Ascending aorta (tissue), 2 donors: ENCODE results near the gene ACO2. TPM values are rescaled to one million over a fixed set of nuclear protein-coding genes. Genes with fewer than 3 reads are reported as not detected.

Source experiments
- DNase-seq, 2 donors: peaks; one replicate each; pipeline ENCODE4 v3.0.0-alpha.2; 2019; ENCODE audit warnings: low spot score in 2 of 2
- H3K27ac ChIP-seq, 2 donors: fragments of 200-600 bp; sonication (generic); one replicate each; pipeline ENCODE4 v1.5.1; 2016 to 2017; ENCODE audit warnings: mild to moderate bottlenecking in 1 of 2
- H3K27me3 ChIP-seq: fragments of 200-600 bp; sonication (generic); one replicate; pipeline ENCODE4 v1.5.1; 2017
- H3K36me3 ChIP-seq, 2 donors: fragments of 200-600 bp; sonication (generic); one replicate each; pipeline ENCODE4 v1.5.1; 2016
- H3K4me1 ChIP-seq, 2 donors: fragments of 200-600 bp; sonication (generic); one replicate each; pipeline ENCODE4 v1.5.1; 2016 to 2017; ENCODE audit warnings: mild to moderate bottlenecking in 1 of 2
- H3K4me3 ChIP-seq, 2 donors: fragments of 200-600 bp; sonication (generic); one replicate each; pipeline ENCODE4 v1.5.1; 2016 to 2017; ENCODE audit warnings: mild to moderate bottlenecking in 1 of 2
- H3K9me3 ChIP-seq, 2 donors: fragments of 200-600 bp; sonication (generic); one replicate each; pipeline ENCODE4 v1.5.1; 2016
- CTCF ChIP-seq, 3 experiments: fragments of 200-600 bp in 2 of 3; fragments of 450-650 bp in 1 of 3; sonication (generic) in 2 of 3; IDR thresholded peaks; one replicate each; pipeline ENCODE4 v1.5.1; 2016 to 2019; ENCODE audit warnings: antibody characterized with exemption in 3 of 3, mild to moderate bottlenecking in 1 of 3, moderate library complexity in 1 of 3
- intact Hi-C: fragments of 100-400 bp; cut with DNase I; formaldehyde crosslinking; loops from one replicate; pipeline ENCODE4 v1.15.1; 2023
- total RNA-seq: library from RNA; depleted of rRNA; stranded (reverse); fragments of >200 nt; gene quantifications from one replicate; pipeline ENCODE4 v1.1.0, GENCODE V29; 2016

The ACO2 gene
- total RNA-seq, 1 donor from 2014 or later: 81.1 TPM

GRCh38 chr22:41482319-41482935 is 13.5 kb downstream of the ACO2 start:
- intact Hi-C loops: loop anchor here (5.0 kb wide), 2 partner anchors 35 kb away; partner anchors contain the start of gene TOB2
- no peak for TF ChIP-seq CTCF (IDR thresholded peaks at IDR 0.05)
- DNase-seq: no peak

GRCh38 chr22:41485033-41485432 is 16.1 kb downstream of the ACO2 start:
- H3K36me3 ChIP-seq: no peaks in the 10 kb centered on the region
- no peaks in the 10 kb centered on the region for H3K27me3 ChIP-seq
- intact Hi-C loops: no loop called here
- peak overlapping the region; percentile 76 to 85 for H3K27ac ChIP-seq
- no peak overlapping the region for H3K4me3 ChIP-seq
- no peaks in the 10 kb centered on the region for H3K9me3 ChIP-seq
- no peak for TF ChIP-seq CTCF (IDR thresholded peaks at IDR 0.05)
- H3K4me1 ChIP-seq: peaks cover 25 to 35% of the 10 kb centered on the region in 2 donors
- no peak for DNase-seq

More at GRCh38 chr22:41482319-41482935, 13.5 kb downstream of the ACO2 start:
- no peaks in the 10 kb centered on the region for H3K36me3 ChIP-seq
- peak overlapping the region; percentile 76 to 85 for H3K27ac ChIP-seq
- H3K4me3 ChIP-seq: no peak overlapping the region
- no peaks in the 10 kb centered on the region for H3K9me3 ChIP-seq
- H3K27me3 ChIP-seq: no peaks in the 10 kb centered on the region
- H3K4me1 ChIP-seq: peaks cover 25 to 47% of the 10 kb centered on the region in 2 donors

DNA sequence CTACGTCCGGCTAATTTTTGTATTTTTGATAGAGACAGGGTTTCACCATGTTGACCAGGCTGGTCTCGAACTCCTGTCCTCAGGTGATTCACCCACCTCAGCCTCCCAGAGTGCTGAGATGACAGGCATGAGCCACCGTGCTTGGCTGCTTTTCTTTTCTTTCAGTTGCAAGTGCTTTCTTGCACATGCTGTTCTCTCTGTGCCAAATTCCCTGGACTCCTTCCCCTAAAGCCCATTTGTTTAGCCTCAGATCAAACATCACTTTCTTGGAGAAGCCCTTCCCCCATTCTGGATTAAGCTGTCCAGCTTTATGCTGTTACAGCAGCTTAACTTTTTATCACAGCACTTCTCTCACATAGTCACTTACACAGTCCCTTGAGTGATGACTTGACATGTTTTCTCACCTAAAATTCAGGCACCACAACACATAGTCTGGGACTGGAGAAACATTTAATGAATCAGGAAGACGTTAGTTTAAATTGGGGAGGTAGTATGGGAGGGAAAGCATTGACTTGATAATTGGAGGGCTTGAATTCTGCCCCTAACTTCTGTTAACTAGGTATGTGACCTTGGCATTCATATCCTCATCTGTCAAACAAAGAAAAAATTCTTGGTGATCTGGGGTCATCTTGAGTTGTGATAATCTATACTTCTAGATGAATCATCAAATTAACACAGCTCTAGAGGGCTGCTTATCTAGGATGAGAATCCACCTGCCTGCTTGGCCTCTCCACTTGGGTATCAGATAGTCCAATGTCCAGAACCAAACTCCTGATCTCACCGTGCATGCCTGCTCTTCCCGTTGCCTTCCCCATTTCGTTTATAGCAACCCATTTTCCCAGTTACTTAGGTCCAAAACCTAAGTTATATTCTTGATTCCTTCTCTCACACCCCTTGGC is 18.4 kb downstream of the ACO2 start:
- H3K36me3 ChIP-seq: no peaks in the 10 kb centered on the region
- H3K4me1 ChIP-seq: peaks cover 4 to 14% of the 10 kb centered on the region in 2 donors
- DNase-seq: no peak
- H3K27ac ChIP-seq: peak overlapping the region in 1 of 2 donors; percentile 29
- no peaks in the 10 kb centered on the region for H3K9me3 ChIP-seq
- H3K27me3 ChIP-seq: no peaks in the 10 kb centered on the region
- no peak overlapping the region for H3K4me3 ChIP-seq
- TF ChIP-seq CTCF (IDR thresholded peaks at IDR 0.05): no peak
- intact Hi-C loops: no loop called here

DNA sequence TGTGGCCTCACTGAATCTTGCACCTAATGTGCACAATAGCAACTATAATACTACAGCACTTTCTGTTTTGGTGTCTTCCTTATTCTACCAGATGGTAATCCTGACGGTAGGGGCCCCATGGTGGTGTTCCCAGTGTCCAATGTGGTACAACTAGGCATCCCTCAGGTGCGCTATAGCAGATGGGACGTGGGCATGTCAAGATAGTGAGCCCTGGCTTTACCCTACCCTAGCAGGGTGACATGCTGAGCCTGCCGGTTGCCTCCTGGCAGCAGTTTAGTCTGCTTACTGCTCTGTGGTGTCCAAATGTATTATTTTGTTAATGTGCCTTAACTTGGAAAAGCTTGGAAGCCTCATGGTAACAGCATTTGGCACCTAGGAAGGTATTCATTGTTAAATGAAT is 19.2 kb downstream of the ACO2 start:
- H3K27ac ChIP-seq: peak overlapping the region in 1 of 2 donors; percentile 29
- no peak for DNase-seq

More for the DNA sequence above, 19.2 kb downstream of the ACO2 start:
- no peak overlapping the region for H3K4me3 ChIP-seq
- H3K9me3 ChIP-seq: no peaks in the 10 kb centered on the region
- H3K27me3 ChIP-seq: no peaks in the 10 kb centered on the region
- H3K36me3 ChIP-seq: no peaks in the 10 kb centered on the region
- H3K4me1 ChIP-seq: peaks cover 4 to 8% of the 10 kb centered on the region in 2 donors
- intact Hi-C loops: no loop called here
- no peak for TF ChIP-seq CTCF (IDR thresholded peaks at IDR 0.05)
